GM11168 (cell line): ENCODE measurements around the gene UBE2E1.
"Not testable (repeated sequence)": the region's sequence is repeated elsewhere in the genome, so short reads cannot be mapped to it uniquely, and the experiment has no call there.

ENCODE experiments used
- in situ Hi-C: fragments of 300-500 bp; cut with MboI; formaldehyde crosslinking; loops from one replicate; pipeline ENCODE4 v1.12.0; 2022; ENCODE audit warnings: low sequenced_read_pairs; ENCODE audit not compliant: unreplicated experiment

The UBE2E1 gene

GRCh38 chr3:23837286-23837685, 31.5 kb downstream of the UBE2E1 start:
- in situ Hi-C loops = no loop called here

- in situ Hi-C loops = no loop called here
Observed at GRCh38 chr3:23837691-23838090, 31.9 kb downstream of the UBE2E1 start.

- in situ Hi-C loops = no loop called here
Observed at GRCh38 chr3:23840521-23840920, 34.8 kb downstream of the UBE2E1 start.

- in situ Hi-C loops = no loop called here
Observed at GRCh38 chr3:23843869-23844268, 38.1 kb downstream of the UBE2E1 start.

- in situ Hi-C loops = no loop called here
Observed at GRCh38 chr3:23845326-23846216, 39.8 kb downstream of the UBE2E1 start.

GRCh38 chr3:23849462-23849861, 43.7 kb downstream of the UBE2E1 start:
- in situ Hi-C loops = not testable (repeated sequence)

- in situ Hi-C loops = no loop called here
Observed at GRCh38 chr3:23856286-23856685, 50.5 kb downstream of the UBE2E1 start.

- in situ Hi-C loops = no loop called here
Observed at GRCh38 chr3:23859012-23859743, 53.4 kb downstream of the UBE2E1 start.

- in situ Hi-C loops = no loop called here
Observed at GRCh38 chr3:23859839-23860382, 54.2 kb downstream of the UBE2E1 start.

GRCh38 chr3:23861689-23862088, 55.9 kb downstream of the UBE2E1 start:
- in situ Hi-C loops = no loop called here

- in situ Hi-C loops = no loop called here
Observed at GRCh38 chr3:23863060-23863459, 57.3 kb downstream of the UBE2E1 start.

- in situ Hi-C loops = no loop called here
Observed at GRCh38 chr3:23864931-23865330, 59.2 kb downstream of the UBE2E1 start.

- in situ Hi-C loops = no loop called here
Observed at GRCh38 chr3:23865595-23866396, 60.0 kb downstream of the UBE2E1 start.

- in situ Hi-C loops = no loop called here
Observed at GRCh38 chr3:23867400-23867799, 61.6 kb downstream of the UBE2E1 start.

GRCh38 chr3:23867838-23868237, 62.1 kb downstream of the UBE2E1 start:
- in situ Hi-C loops = no loop called here

GRCh38 chr3:23869977-23870662, 64.4 kb downstream of the UBE2E1 start:
- in situ Hi-C loops = no loop called here

GRCh38 chr3:23870663-23871043, 64.9 kb downstream of the UBE2E1 start:
- in situ Hi-C loops = not testable (repeated sequence)

GRCh38 chr3:23871361-23871760, 65.6 kb downstream of the UBE2E1 start:
- in situ Hi-C loops = not testable (repeated sequence)

GRCh38 chr3:23872330-23872729, 66.6 kb downstream of the UBE2E1 start:
- in situ Hi-C loops = no loop called here

GRCh38 chr3:23873941-23874340, 68.2 kb downstream of the UBE2E1 start:
- in situ Hi-C loops = no loop called here
